SK-N-MC (cell line): Measurements from ENCODE around the gene DACT1.

Experiments
- EZH2 ChIP-seq: fragments of 200-600 bp; sonication (generic); IDR thresholded peaks from one replicate; pipeline ENCODE4 v1.6.1; 2017; ENCODE audit warnings: antibody characterized with exemption
- POLR2AphosphoS5 ChIP-seq: IDR thresholded peaks from 2 replicates; pipeline ENCODE4 v1.6.1; 2012; ENCODE audit warnings: mild to moderate bottlenecking, low read depth, low read length, borderline replicate concordance

- no peak for TF ChIP-seq POLR2AphosphoS5
- TF ChIP-seq EZH2, result no peak
Observed at GRCh38 chr14:58677996-58678395, 40.2 kb downstream of the DACT1 start.
